Activated naive CD4-positive, alpha-beta T cell (primary cell): ENCODE measurements around the gene FAM107B.
"Not testable (repeated sequence)": the region's sequence is repeated elsewhere in the genome, so short reads cannot be mapped to it uniquely, and the experiment has no call there.

ENCODE experiments used
- DNase-seq, 4 experiments: peaks; one replicate each; lab custom pipeline; 2025; lab: John Stamatoyannopoulos, UW

FAM107B gene

DNA sequence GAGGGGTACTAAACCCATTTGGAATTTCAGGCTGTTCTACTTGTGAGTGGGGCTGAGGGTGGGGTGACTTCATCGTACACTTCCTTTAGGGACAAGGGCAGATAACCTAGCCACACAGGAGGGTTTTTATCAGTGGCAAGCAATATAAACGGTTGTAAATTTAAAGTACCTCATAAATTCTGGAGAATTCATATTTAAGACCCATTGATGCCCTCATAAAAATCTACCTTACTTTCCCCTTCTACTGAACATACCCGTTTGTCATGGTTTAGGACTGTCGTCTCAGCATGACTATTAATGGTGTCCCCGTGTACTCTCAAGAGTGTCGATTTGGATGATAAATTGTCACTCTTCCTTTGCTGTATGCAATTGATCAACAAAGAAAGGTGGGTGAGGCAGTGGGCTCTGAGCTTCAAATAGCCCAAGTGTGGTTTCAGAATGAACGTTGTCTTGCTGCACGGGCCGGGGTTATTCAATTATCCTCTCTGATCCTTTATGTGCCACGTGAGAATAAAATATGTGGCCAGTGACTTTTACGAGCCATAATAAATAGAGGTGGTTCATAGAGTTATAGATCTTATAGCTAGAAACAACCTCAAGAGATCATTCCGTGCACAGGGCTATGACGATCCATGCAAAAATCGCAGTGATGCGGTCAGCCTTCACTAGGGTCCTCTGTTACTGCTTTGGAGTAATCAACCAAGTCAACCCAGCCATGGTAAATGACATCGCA, 82.2 kb downstream of the FAM107B start:
- DNase-seq, result no peak

DNA sequence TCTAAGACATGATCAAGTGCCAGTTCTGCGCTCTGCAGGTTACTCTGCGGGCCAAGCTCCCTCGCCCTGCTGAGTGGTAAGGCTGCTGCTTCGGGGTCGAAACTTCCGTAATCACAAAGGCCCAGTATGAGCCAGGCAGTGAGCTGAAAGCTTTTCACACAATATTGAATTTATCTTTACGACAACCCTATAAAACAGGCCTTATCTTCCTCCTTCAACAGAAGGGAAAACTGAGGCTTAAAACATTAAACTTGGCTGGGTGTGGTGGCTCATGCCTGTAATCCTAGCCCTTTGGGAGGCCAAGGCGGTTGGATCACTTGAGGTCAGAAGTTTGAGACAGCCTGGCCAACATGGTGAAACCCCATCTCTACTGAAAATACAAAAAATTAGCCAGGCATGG, 83.3 kb downstream of the FAM107B start:
- DNase-seq, result no peak

DNA sequence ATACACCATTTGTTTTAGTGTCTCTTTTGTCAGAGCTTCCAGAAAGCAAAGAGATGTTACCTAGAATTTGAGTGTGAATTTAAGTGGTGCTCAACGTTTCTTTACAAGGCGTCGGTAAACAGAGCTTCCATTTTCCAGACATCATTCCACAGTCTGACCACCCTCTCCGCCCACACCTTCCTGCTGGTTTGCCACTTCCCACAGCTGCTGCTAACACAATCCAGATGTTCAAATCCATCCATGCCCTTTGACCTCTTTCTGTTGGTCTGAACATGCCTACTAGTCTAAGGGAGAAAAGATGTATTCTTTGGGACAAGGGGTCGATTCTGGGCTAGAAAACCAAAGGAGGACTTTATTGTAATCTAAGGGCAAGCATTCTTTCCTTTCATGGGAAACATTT, 86.1 kb downstream of the FAM107B start:
- no peak for DNase-seq

DNA sequence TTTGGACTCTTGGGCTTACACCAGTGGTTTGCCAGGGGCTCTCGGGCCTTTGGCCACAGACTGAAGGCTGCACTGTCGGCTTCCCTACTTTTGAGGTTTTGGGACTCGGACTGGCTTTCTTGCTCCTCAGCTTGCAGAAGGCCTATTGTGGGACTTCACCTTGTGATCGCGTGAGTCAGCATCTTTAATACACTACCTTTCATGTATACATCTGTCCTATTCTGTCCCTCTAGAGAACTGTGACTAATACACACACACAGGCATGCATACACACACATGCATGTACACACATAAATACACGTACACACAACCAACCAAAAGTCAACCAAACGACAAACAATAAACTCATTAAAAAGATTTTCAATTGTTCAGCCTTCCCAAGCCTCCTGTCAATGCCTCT, 86.5 kb downstream of the FAM107B start:
- not testable (repeated sequence) for DNase-seq

DNA sequence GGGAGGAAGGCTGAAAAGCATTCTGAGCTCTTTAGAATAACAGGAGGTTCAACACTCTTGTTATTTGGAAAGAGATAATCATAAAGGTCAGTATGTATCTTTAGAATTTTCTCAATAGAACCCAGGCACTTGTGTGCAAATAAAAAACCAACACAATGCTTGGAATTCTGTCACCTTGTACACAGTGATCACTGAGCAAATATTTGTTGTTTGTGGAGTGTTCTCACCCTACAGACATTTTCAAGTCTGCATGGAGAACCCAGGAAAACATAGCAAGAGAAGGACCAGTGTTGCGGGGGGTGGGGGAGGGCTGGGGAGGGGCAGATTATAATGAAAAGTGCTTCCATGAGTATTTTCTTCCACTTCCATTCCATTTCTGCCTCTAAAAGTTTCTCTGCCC, 87.4 kb downstream of the FAM107B start:
- DNase-seq, result no peak

DNA sequence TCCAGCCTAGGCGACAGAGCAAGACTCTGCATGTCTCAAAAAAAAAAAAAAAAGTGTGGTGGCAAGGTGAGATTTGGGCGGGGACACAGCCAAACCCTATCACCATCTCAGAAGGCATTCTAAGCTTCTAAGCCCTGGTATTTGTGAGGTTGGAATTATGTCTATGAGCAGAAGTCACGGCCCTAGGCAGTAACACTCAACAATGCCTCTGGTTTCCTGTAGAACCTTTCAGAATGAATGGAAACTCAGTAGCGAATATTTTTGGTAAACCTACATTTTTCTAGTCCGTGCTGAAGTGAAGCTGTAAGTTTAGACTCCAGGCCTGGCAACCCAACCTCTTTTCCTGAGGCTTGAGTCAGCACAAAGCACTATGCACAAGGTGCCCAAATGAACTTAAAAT, 88.3 kb downstream of the FAM107B start:
- no peak for DNase-seq

DNA sequence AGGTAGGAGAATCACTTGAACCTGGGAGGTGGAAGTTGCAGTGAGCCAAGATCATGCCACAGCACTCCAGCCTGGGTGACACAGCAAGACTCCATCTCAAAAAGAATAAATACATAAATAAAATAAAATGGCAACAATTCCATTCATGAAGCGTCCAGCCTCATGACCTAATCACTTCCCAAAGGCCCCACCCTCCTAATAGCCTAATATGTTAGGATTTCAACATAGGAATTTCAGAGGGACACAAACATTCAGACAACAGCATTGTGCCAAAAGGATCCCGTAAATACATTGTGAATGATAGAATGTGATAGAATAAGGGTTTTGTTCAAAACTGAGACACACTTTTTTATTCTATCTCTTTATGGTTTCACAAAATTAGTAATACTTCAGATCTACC, 90.3 kb downstream of the FAM107B start:
- no peak for DNase-seq

DNA sequence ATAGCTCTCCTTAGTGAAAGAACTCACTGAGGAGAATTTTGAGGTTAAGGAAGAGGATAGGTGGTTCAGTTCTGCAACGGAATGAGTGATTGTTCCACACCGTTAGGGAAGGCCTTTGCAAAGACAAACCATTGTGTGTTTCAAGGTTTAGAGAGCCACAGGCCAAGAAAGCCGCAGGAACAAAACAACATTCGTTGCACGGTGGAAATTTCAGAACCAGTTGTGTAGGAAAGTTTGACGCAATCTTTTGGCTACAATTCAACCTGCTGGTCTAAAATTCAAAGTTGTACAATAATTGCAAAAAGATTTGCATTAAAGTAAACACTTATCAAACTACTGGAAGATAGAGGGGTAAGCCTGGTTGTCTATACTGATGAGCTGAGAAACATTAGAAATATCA, 91.4 kb downstream of the FAM107B start:
- DNase-seq, result no peak

DNA sequence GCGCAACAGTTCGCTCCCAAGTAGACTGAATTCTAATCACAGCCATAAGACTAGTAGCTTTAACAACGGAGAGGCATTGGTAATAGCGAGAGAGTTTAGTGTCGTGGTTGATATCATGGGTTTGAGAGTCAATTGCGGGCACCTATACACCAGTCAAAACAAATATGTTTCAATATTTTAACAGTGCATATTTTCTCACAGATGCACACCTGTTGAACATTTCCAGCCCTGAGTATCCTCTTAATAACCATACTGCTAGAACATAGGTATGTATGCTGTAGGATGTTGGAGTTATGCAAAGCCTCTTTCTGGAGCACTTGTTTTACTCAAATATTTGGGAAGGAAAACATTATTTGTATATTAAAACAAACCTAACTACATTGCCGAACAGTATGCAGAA, 92.9 kb downstream of the FAM107B start:
- no peak for DNase-seq

DNA sequence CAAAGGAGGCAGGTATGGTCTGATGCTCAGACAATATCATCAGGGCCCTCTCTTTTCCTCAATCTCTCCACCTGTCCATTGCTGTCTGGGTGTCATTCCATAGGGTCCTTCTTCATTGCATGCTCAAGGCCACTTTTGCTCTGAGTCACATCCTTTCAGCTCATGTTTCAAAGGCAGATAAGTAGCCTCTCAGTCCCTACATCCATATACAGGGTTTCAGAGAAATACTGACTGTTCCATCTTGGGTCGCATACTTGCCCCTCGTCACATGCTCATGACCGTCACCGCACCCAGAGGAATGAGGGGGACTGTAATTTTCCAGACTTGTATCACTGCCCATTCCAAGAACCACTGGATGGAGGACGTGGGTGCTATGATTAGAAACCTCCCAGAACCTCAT, 93.4 kb downstream of the FAM107B start:
- DNase-seq, result no peak

DNA sequence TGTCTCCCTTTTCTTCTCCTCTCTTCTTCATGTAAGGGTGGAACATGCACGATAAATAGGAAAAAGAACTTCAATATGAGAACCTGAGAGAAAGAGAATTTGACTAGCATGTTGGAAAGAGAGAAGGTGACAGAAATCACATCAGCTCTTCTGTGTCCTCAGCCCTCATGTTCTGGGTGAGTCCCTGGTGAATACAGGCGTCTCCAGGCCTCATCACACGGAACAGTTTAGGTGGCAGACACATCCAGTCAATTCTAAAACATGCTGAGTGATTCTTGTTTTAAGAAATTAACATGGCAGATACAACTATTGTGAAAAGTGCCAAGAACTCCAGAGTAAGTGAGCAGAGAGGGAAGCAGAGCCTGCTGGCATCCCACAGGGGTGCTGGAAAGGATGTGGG, 96.1 kb downstream of the FAM107B start:
- DNase-seq, result no peak

DNA sequence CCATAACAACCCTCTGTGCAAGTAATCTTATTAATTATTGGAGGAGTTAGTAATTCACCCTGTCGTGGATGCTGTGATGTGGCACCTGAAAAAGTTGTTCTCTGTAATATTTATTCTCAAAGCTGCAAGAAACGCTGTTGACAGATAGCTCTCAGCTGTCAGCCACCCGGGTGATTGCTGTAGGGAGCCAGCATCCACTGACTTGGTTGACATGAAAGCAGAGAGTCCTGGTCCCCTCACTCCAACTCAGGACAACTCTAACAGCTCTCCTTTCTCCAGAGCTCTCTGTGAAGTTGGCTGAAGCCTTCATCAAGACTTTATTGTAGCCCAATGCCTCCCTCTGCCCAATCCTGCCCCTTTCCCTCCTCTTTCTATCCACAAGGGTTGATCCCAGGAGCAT, 98.0 kb downstream of the FAM107B start:
- DNase-seq, result no peak

DNA sequence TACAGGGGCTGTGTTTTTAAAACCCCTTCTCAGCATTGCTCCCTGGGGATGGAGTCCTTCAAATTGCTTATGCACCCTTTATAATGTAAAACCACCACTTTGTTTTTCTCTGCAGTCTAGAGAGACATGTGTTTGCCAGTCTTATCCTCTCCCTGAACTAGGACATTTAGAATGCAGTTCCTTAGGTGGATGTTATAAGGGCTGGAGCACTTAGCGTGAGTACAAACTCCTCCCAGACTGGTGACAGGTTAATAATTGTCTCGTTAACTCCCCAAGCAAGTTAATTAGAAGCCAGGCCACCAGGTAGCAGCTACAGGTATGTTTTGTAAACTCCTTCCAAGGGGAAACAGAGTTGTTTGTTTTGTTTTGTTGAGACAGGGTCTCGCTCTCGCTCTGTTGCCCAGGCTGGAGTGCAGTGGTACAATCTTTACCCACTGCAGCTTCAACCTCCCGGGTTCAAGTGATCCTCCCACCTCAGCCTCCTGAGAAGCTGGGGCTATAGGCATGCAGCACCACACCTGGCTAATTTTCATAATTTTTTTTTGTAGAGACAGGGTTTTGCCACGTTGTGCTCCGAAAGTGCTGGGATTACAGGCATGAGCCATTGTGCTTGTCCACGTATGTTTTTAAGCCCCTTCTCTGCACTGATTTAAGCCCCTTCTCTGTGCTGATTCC, 100.2 kb downstream of the FAM107B start:
- no peak for DNase-seq

DNA sequence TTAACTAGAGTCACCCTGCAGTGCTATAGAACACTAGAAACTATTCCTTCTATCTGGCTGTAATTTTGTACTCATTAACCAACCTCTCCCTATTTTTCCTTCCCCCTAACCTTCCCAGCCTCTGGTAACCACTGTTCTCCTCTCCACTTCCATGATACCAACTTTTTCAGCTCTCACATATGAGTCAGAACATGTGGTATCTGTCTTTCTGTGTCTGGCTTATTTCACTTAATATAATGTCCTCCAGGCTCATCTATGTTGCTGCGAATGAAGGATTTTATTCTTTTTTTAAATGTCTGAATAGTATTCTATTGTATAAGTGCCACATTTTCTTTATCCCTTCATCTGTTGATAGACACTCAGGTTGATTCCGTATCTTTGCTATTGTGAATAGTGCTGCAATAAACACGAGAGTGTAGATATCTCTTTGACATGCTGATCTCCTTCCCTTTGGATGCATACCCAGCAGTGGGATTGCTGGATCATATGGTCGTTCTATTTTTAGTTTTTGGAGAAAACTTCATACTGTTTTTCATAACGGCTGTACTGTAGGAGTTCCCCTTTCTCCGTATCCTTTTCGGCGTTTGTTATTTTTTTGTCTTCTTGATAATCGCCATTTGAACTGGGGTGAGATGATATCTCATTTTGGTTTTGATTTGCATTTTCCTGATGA, 101.4 kb downstream of the FAM107B start:
- no peak for DNase-seq

DNA sequence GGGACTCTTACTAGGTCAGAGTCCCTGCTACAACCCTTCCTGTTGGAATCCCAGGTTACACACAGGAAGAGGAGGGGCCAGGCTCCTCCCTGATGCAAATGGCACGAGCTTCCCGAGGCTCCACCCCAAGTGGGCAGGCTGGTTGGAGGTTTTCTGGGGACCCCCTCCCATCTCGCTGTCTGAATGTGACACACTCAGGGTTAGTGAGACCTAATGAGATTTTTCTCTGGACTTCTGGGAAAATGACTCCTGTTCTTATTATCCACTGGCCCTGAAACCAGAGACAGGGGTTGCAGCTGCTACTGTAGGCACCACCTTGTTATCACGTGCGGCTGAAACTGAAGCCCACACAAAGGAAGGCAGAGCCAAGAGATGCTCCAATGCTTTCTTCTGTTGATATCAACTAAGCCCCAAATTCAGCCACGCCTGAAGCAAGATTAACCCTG, 103.3 kb downstream of the FAM107B start:
- no peak for DNase-seq

DNA sequence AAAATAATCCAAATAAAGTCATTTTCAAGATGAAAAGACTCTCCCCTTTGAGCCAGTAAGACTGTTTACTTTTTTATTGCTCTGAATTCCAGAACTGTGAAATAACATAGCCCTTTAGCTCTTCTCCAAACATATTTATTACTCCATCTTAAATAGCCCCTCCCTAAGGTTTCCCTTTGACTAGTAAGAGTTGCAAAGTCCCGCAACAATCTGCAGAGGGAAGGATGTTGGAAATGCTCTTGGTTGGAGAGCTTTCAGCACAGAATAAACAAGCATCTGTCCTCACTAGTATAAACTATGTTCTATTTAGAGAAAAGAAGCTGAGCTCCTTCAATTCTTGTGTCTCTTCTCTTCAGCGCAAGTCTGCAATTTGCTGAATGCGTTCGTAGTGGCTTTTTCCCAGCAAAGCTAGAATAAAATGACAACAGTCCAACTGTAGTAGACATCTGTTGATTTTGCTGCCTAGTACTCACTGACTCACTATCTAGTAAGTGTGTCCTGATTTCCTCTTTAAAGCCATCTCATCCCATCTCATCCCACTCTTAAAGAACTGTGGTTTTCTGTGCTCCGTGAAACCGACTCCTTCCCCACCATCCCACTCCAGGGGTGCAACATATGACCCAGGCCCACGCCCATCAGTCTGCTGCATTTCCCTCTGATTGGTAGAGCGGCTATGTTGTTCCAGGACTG, 104.0 kb downstream of the FAM107B start:
- DNase-seq, result no peak

DNA sequence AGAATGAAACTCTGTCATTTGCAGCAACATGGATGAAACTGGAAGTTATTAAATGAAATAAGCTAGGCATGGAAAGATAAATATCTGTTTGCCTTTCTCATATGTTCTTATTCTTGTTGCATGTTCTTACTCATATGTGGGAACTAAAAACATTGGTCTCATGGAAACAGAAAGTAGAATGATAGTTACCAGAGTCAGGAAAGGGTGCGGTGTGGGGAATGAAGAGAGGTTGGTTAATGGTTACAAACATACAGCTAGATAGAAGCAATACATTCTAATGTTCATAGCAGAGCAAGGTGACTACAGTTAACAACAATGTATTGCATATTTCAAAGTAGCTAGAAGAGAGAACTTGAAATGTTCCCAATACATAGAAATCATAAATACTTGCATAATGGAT, 105.1 kb downstream of the FAM107B start:
- no peak for DNase-seq

DNA sequence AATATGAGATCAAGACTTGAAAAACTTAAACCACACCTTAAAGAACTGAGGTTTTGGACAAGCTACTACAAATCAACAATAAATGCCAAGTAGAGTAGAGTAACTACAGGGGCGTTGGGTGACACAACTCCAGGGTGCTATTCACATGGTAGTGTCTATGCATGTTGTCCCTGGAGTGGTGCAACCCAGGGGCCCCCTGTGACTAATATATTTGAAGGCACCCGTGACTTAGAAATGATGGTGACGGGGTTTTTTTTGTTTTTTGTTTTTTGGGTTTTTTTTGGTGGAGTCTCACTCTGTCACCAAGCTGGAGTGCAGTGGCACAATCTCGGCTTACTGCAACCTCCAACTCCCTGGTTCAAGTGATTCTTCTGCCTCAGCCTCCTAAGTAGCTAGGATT, 106.9 kb downstream of the FAM107B start:
- no peak for DNase-seq

DNA sequence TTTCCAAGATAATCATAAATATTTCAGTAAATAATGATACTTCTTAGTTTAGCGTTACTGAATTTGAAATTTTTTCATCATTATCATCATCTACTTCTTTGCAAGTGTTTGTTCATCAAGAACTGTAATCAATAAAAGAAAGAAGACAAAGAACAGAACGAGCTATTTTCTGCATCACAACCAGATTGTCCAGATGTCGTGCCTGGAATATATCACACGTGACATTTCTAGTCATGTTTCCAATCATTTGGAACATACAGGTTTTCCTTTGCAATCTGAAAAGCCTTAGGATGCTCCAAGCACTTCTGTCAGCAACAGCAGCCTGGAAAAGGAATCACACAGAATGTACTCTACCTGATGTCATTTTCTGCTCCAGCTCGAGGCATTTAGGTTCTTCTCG, 107.4 kb downstream of the FAM107B start:
- DNase-seq, result no peak

DNA sequence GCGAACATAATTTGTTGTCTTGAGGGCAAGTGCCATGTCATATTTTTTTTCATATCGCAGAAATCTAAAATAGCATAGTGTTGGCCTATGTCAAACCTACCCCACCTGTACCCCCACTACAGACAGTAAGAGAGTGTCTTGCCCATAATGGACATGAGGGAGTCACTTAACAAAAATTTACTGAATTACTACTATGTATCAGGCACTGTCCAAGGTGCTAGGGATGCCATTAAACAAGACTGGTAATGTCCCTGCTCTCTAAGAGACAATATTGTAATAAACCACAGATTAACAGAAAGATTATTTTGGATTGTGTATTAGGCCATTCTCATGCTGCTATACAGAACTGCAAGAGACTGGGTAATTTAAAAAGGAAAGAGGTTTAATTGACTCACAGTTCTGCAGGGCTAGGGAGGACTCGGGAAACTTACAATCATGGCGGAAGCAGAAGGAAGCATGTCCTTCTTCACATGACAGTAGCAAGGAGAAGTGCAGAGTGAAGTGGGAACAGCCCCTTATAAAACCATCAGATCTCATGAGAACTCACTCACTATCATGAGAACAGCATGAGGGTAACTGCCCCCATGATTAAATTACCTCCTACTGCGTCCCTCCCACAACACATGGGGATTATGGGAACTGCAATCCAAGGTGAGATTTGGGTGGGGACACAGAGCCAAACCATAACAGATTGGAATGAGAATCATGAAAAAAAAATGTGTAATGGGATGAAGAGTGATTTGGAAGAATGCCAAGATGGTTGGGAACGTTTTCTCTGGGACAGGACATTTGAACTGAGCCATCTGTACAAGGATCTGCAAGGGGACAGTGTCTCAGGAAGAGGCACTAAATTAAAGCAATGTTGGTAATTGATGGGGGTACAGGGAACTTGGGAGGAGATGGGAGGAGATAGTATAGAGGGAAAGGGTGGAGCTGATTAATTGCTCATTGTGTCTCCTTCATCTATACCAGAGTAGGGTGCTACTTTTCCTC, 108.5 kb downstream of the FAM107B start:
- DNase-seq, result no peak

DNA sequence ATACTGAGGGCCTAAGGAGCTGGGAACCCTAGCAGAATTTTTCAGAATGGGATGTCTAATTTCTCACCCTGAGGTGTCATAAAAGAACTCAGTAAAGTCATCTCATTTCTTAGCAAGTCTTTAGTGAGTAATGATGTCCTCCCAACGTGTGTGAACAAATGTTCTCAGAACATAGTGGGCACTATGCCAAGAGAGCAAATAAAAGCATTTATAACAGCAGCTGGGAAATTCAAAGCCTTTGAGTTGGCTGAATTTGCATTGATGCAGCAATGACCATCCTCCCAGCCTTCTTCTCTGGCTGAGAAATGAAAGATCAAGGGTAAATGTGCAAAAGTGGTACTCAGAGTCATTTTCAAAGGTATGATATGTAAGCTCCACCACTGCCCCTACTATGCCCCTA, 109.4 kb downstream of the FAM107B start:
- no peak for DNase-seq
